HepG2 (cell line): ENCODE measurements around the gene RCOR1. TPM values are rescaled to one million over a fixed set of nuclear protein-coding genes. Genes with fewer than 3 reads are reported as not detected.
A peak's percentile ranks its signal among the peaks of the same experiment; 100 is the strongest.

Source experiments
- NFRKB ChIP-seq: fragments of 450-650 bp; IDR thresholded peaks from 2 replicates; pipeline ENCODE4 v1.6.1; 2017
- ONECUT2 ChIP-seq: sonication (generic); formaldehyde crosslinking; IDR thresholded peaks from 2 replicates; pipeline ENCODE4 v1.4.0; 2020; ENCODE audit warnings: missing genetic modification reagents
- SAFB2 ChIP-seq: sonication (generic); formaldehyde crosslinking; IDR thresholded peaks from 2 replicates; pipeline ENCODE4 v1.5.1; 2020; ENCODE audit warnings: missing genetic modification reagents, low read depth, mild to moderate bottlenecking, borderline replicate concordance
- SRY ChIP-seq: sonication (generic); formaldehyde crosslinking; IDR thresholded peaks from 2 replicates; pipeline ENCODE4 v1.8.0; 2022; ENCODE audit warnings: mild to moderate bottlenecking, missing genetic modification reagents
- ZBTB3 ChIP-seq: sonication (generic); formaldehyde crosslinking; IDR thresholded peaks from 2 replicates; pipeline ENCODE4 v1.4.0; 2020; ENCODE audit warnings: low read depth, mild to moderate bottlenecking, moderate library complexity, missing genetic modification reagents, borderline replicate concordance
- ZFP91 ChIP-seq: sonication (generic); formaldehyde crosslinking; IDR thresholded peaks from 2 replicates; pipeline ENCODE4 v1.9.0; 2022; ENCODE audit warnings: missing genetic modification reagents, mild to moderate bottlenecking, borderline replicate concordance
- ZIK1 ChIP-seq: sonication (generic); formaldehyde crosslinking; IDR thresholded peaks from 2 replicates; pipeline ENCODE4 v1.5.0; 2020; ENCODE audit warnings: mild to moderate bottlenecking, low read depth, missing genetic modification reagents, borderline replicate concordance
- ZNF256 ChIP-seq: sonication (generic); formaldehyde crosslinking; conservative IDR thresholded peaks from 2 replicates; pipeline ENCODE4 v1.4.0; 2020; ENCODE audit warnings: missing genetic modification reagents
- ZNF550 ChIP-seq: sonication (generic); formaldehyde crosslinking; IDR thresholded peaks from 2 replicates; pipeline ENCODE4 v1.4.0; 2020; ENCODE audit warnings: mild to moderate bottlenecking, missing genetic modification reagents, borderline replicate concordance
- ZNF605 ChIP-seq: sonication (generic); formaldehyde crosslinking; IDR thresholded peaks from 2 replicates; pipeline ENCODE4 v1.8.0; 2022; ENCODE audit warnings: mild to moderate bottlenecking, missing genetic modification reagents
- ZNF7 ChIP-seq: IDR thresholded peaks from 2 replicates; pipeline ENCODE4 v1.6.1; 2016; ENCODE audit warnings: missing biosample characterization, missing genetic modification reagents
- ZNF776 ChIP-seq: sonication (generic); formaldehyde crosslinking; IDR thresholded peaks from 2 replicates; pipeline ENCODE4 v1.4.0; 2020; ENCODE audit warnings: mild to moderate bottlenecking, missing genetic modification reagents
- ZNF777 ChIP-seq: sonication (generic); formaldehyde crosslinking; IDR thresholded peaks from 2 replicates; pipeline ENCODE4 v1.4.0; 2020; ENCODE audit warnings: missing genetic modification reagents
- polyA plus RNA-seq, 8 experiments: library from polyadenylated mRNA; depleted of rRNA in 3 of 8; stranded (reverse) in 7 of 8; unstranded in 1 of 8; fragments of >200 nt; fragmentation: Illumina TruSeq in 4 of 8; extraction: Trizol in 4 of 8; gene quantifications; 2 replicates each; pipeline versions ENCODE4 v1.2.1 to v1.2.3, GENCODE V29; 2011 to 2016; ENCODE audit warnings: low read depth in 4 of 8, missing spikeins in 1 of 8, mixed read lengths in 1 of 8; ENCODE audit not compliant: insufficient read depth in 1 of 8
- total RNA-seq, 5 experiments: library from RNA; depleted of rRNA; stranded (reverse); fragments of >200 nt; fragmentation: Illumina TruSeq; extraction: Trizol; gene quantifications; 2 replicates each; pipeline ENCODE4 v1.2.3, GENCODE V29; 2016; ENCODE audit warnings: low read depth in 1 of 5
- TF ChIP-seq, protein P1 (sequence below): IDR thresholded peaks from 2 replicates; pipeline ENCODE4 v1.6.1; 2016; ENCODE audit warnings: missing genetic modification reagents, missing compliant biosample characterization
- TF ChIP-seq, protein P2 (sequence below): sonication (generic); formaldehyde crosslinking; IDR thresholded peaks from 2 replicates; pipeline ENCODE4 v1.4.0; 2020; ENCODE audit warnings: missing genetic modification reagents, mild to moderate bottlenecking, borderline replicate concordance
- TF ChIP-seq, protein P3 (sequence below), 2 experiments: sonication (generic) in 1 of 2; formaldehyde crosslinking in 1 of 2; IDR thresholded peaks; 2 replicates each; pipeline versions ENCODE4 v1.4.0 to v1.6.1; 2018 to 2020; ENCODE audit warnings: missing genetic modification reagents in 2 of 2, borderline replicate concordance in 1 of 2, low read depth in 1 of 2, mild to moderate bottlenecking in 1 of 2, missing biosample characterization in 1 of 2
- TF ChIP-seq, protein P4 (sequence below): sonication (generic); formaldehyde crosslinking; IDR thresholded peaks from 2 replicates; pipeline ENCODE4 v1.4.0; 2020; ENCODE audit warnings: missing genetic modification reagents, borderline replicate concordance

Gene RCOR1
- total and polyA plus RNA-seq, 2 of the 13 experiments (the other 11 are each of a cell fraction or from before 2014, with no cell fraction given) = 10.2 to 11.1 TPM

DNA sequence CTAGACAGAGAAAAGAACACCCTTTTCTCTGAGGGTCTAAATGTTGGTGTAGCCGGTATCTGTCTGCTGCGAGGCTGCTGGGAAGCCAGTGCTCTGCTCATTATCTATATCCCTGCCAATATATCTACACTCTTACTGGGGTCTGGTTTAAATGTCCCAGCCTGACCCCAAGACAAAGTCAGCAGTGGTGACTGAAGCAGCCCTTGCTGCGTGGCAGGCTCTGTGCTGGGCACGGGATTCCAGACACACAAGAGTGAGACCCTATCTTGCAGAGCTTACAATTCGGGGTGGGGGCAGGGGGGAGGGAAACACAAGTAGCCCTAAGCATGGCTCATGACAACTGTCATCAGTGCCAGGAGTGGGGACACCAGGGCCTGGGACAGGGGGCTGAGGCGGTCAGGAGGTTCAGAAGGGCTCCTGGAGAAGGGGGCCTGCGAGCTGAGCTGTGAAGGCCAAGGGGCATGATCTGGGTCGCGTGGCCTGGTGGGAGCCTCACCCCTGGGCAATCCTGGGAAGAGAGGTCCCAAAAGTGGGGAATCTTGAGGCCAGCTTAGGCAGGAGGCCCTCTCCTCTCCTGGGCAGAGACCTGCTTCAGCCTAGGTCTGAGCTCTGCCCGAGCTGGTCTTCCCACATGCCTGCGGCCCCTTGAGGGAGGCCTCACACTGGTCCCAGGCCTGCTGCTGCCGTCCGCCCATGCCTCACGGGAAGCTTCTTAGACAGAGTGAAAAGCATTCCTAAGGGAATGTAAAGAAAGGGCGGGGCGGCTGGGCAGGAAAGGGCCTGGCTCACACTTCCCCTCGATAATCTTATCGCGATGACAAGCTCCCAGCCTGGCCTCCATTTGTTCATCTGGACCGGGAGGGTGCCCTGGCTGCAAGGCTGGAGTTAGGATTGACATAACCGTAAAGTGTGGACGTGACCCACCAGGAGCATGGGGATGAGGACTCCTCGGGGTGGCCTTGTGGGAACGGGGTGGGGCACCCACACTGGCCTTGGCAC lies 7.3 kb upstream of the RCOR1 start (continued):
- TF ChIP-seq ZIK1 (CRISPR knock-in tag) = no peak
- TF ChIP-seq ZBTB3 (CRISPR knock-in tag) = no peak
- TF ChIP-seq, protein P1, sequence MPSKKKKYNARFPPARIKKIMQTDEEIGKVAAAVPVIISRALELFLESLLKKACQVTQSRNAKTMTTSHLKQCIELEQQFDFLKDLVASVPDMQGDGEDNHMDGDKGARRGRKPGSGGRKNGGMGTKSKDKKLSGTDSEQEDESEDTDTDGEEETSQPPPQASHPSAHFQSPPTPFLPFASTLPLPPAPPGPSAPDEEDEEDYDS (CRISPR knock-in tag) = no peak
- TF ChIP-seq, protein P2, sequence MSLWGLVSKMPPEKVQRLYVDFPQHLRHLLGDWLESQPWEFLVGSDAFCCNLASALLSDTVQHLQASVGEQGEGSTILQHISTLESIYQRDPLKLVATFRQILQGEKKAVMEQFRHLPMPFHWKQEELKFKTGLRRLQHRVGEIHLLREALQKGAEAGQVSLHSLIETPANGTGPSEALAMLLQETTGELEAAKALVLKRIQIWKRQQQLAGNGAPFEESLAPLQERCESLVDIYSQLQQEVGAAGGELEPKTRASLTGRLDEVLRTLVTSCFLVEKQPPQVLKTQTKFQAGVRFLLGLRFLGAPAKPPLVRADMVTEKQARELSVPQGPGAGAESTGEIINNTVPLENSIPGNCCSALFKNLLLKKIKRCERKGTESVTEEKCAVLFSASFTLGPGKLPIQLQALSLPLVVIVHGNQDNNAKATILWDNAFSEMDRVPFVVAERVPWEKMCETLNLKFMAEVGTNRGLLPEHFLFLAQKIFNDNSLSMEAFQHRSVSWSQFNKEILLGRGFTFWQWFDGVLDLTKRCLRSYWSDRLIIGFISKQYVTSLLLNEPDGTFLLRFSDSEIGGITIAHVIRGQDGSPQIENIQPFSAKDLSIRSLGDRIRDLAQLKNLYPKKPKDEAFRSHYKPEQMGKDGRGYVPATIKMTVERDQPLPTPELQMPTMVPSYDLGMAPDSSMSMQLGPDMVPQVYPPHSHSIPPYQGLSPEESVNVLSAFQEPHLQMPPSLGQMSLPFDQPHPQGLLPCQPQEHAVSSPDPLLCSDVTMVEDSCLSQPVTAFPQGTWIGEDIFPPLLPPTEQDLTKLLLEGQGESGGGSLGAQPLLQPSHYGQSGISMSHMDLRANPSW = no peak
- TF ChIP-seq, protein P3, sequence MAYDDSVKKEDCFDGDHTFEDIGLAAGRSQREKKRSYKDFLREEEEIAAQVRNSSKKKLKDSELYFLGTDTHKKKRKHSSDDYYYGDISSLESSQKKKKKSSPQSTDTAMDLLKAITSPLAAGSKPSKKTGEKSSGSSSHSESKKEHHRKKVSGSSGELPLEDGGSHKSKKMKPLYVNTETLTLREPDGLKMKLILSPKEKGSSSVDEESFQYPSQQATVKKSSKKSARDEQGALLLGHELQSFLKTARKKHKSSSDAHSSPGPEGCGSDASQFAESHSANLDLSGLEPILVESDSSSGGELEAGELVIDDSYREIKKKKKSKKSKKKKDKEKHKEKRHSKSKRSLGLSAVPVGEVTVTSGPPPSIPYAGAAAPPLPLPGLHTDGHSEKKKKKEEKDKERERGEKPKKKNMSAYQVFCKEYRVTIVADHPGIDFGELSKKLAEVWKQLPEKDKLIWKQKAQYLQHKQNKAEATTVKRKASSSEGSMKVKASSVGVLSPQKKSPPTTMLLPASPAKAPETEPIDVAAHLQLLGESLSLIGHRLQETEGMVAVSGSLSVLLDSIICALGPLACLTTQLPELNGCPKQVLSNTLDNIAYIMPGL (CRISPR knock-in tag; IDR thresholded peaks at IDR 0.05; ENCODE audit: borderline replicate concordance in 1 of 2, low read depth in 1 of 2) = no peak
- no peak for TF ChIP-seq ZNF776 (CRISPR knock-in tag)
- TF ChIP-seq ONECUT2 (CRISPR knock-in tag) = no peak
- TF ChIP-seq ZNF605 (CRISPR knock-in tag) = peak; percentile 80
- TF ChIP-seq ZNF7 = no peak
- TF ChIP-seq ZNF777 (CRISPR knock-in tag) = no peak
- no peak for TF ChIP-seq SRY (CRISPR knock-in tag)
- no peak for TF ChIP-seq SAFB2 (CRISPR knock-in tag)
- TF ChIP-seq, protein P4, sequence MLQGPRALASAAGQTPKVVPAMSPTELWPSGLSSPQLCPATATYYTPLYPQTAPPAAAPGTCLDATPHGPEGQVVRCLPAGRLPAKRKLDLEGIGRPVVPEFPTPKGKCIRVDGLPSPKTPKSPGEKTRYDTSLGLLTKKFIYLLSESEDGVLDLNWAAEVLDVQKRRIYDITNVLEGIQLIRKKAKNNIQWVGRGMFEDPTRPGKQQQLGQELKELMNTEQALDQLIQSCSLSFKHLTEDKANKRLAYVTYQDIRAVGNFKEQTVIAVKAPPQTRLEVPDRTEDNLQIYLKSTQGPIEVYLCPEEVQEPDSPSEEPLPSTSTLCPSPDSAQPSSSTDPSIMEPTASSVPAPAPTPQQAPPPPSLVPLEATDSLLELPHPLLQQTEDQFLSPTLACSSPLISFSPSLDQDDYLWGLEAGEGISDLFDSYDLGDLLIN = no peak
- TF ChIP-seq ZFP91 (CRISPR knock-in tag) = no peak; the same call in 1 of the 2 replicates
- no peak for TF ChIP-seq ZNF550 (CRISPR knock-in tag)
- TF ChIP-seq ZNF256 = no peak
- no peak for TF ChIP-seq NFRKB
